BLaER1 (cell line): ENCODE measurements around the gene GALNT12.

Experiments
- H3K27ac ChIP-seq: shearing (Covaris generic); formaldehyde crosslinking; 2 replicates; pipeline ENCODE4 v1.8.1; 2022
- H3K27me3 ChIP-seq: shearing (Covaris generic); formaldehyde crosslinking; 2 replicates; pipeline ENCODE4 v1.8.1; 2022
- H3K36me3 ChIP-seq: shearing (Covaris generic); formaldehyde crosslinking; 2 replicates; pipeline ENCODE4 v1.8.1; 2022
- H3K4me1 ChIP-seq: shearing (Covaris generic); formaldehyde crosslinking; 2 replicates; pipeline ENCODE4 v1.8.1; 2022
- H3K4me2 ChIP-seq: shearing (Covaris generic); formaldehyde crosslinking; 2 replicates; pipeline ENCODE4 v1.8.1; 2022
- H3K4me3 ChIP-seq: shearing (Covaris generic); formaldehyde crosslinking; 2 replicates; pipeline ENCODE4 v1.8.1; 2022
- H3K9ac ChIP-seq: shearing (Covaris generic); formaldehyde crosslinking; 2 replicates; pipeline ENCODE4 v1.8.1; 2022
- H3K9me3 ChIP-seq: shearing (Covaris generic); formaldehyde crosslinking; 2 replicates; pipeline ENCODE4 v1.8.1; 2022
- H4K20me1 ChIP-seq: shearing (Covaris generic); formaldehyde crosslinking; 2 replicates; pipeline ENCODE4 v1.8.1; 2022
- Cebpa-rat ChIP-seq: shearing (Covaris generic); IDR thresholded peaks from 2 replicates; pipeline ENCODE4 v1.8.1; 2022

The GALNT12 gene

GRCh38 chr9:98829766-98830165 is 22.3 kb downstream of the GALNT12 start:
- H3K4me2 ChIP-seq = no peak overlapping the region
- H3K27me3 ChIP-seq = no peaks in the 10 kb centered on the region
- TF ChIP-seq Cebpa-rat = no peak
- no peaks in the 10 kb centered on the region for H4K20me1 ChIP-seq
- H3K36me3 ChIP-seq = peaks cover 15% of the 10 kb centered on the region; the same call in 1 of the 2 replicates
- H3K9me3 ChIP-seq = no peaks in the 10 kb centered on the region
- H3K4me3 ChIP-seq = no peak overlapping the region
- H3K27ac ChIP-seq = no peak overlapping the region
- no peak overlapping the region for H3K9ac ChIP-seq
- H3K4me1 ChIP-seq = peaks cover 10% of the 10 kb centered on the region

- no peaks in the 10 kb centered on the region for H3K27me3 ChIP-seq
- no peak overlapping the region for H3K4me2 ChIP-seq
- peaks cover 15% of the 10 kb centered on the region; the same call in 1 of the 2 replicates for H3K36me3 ChIP-seq
- H3K9ac ChIP-seq = no peak overlapping the region
- TF ChIP-seq Cebpa-rat = no peak
- no peaks in the 10 kb centered on the region for H3K9me3 ChIP-seq
- no peak overlapping the region for H3K4me3 ChIP-seq
- H3K4me1 ChIP-seq = peaks cover 10% of the 10 kb centered on the region
- no peak overlapping the region for H3K27ac ChIP-seq
- no peaks in the 10 kb centered on the region for H4K20me1 ChIP-seq
Measured at GRCh38 chr9:98830554-98830953, 23.1 kb downstream of the GALNT12 start.

- Histone ChIP-seq H3K36me3 (peaks cover 12% of the 10 kb centered on the region; the same call in 1 of the 2 replicates), H3K9me3 (no peaks in the 10 kb centered on the region), H4K20me1 (no peaks in the 10 kb centered on the region), H3K9ac (no peak overlapping the region), H3K27ac (no peak overlapping the region), H3K27me3 (no peaks in the 10 kb centered on the region), H3K4me3 (no peak overlapping the region), H3K4me1 (peaks cover 10% of the 10 kb centered on the region), H3K4me2 (no peak overlapping the region)
- no peak for TF ChIP-seq Cebpa-rat
Measured at GRCh38 chr9:98831696-98832095, 24.2 kb downstream of the GALNT12 start.

- Histone ChIP-seq H3K27ac (no peak overlapping the region), H3K9me3 (no peaks in the 10 kb centered on the region), H3K4me2 (no peak overlapping the region), H3K36me3 (peaks cover 5% of the 10 kb centered on the region; the same call in 1 of the 2 replicates), H4K20me1 (no peaks in the 10 kb centered on the region), H3K9ac (no peak overlapping the region), H3K4me1 (peaks cover 7% of the 10 kb centered on the region), H3K4me3 (no peak overlapping the region), H3K27me3 (no peaks in the 10 kb centered on the region)
- no peak for TF ChIP-seq Cebpa-rat
Measured at GRCh38 chr9:98832768-98833089, 25.3 kb downstream of the GALNT12 start.

- H3K36me3 ChIP-seq = peaks cover 5% of the 10 kb centered on the region; the same call in 1 of the 2 replicates
- no peaks in the 10 kb centered on the region for H4K20me1 ChIP-seq
- no peaks in the 10 kb centered on the region for H3K9me3 ChIP-seq
- H3K4me1 ChIP-seq = peaks cover under 1% of the 10 kb centered on the region; the same call in 1 of the 2 replicates
- no peaks in the 10 kb centered on the region for H3K27me3 ChIP-seq
- no peak overlapping the region for H3K4me2 ChIP-seq
- H3K4me3 ChIP-seq = no peak overlapping the region
- H3K27ac ChIP-seq = no peak overlapping the region
- H3K9ac ChIP-seq = no peak overlapping the region
- TF ChIP-seq Cebpa-rat = no peak
Measured at GRCh38 chr9:98833090-98833956, 25.9 kb downstream of the GALNT12 start.

- Histone ChIP-seq H4K20me1 (no peaks in the 10 kb centered on the region), H3K36me3 (peaks cover 5% of the 10 kb centered on the region; the same call in 1 of the 2 replicates), H3K27ac (no peak overlapping the region), H3K4me3 (no peak overlapping the region), H3K4me1 (no peaks in the 10 kb centered on the region), H3K9me3 (no peaks in the 10 kb centered on the region), H3K4me2 (no peak overlapping the region), H3K27me3 (no peaks in the 10 kb centered on the region), H3K9ac (no peak overlapping the region)
- no peak for TF ChIP-seq Cebpa-rat
Measured at GRCh38 chr9:98834386-98834785, 26.9 kb downstream of the GALNT12 start.

- Histone ChIP-seq H3K36me3 (peaks cover 5% of the 10 kb centered on the region; the same call in 1 of the 2 replicates), H3K4me1 (no peaks in the 10 kb centered on the region), H3K27ac (no peak overlapping the region), H4K20me1 (no peaks in the 10 kb centered on the region), H3K4me2 (no peak overlapping the region), H3K9ac (no peak overlapping the region), H3K4me3 (no peak overlapping the region), H3K9me3 (no peaks in the 10 kb centered on the region), H3K27me3 (no peaks in the 10 kb centered on the region)
- TF ChIP-seq Cebpa-rat = no peak
Measured at GRCh38 chr9:98836206-98836605, 28.7 kb downstream of the GALNT12 start.

- no peak overlapping the region for H3K27ac ChIP-seq
- H3K36me3 ChIP-seq = 0 out of 2 replicates have a peak, but pooled peaks cover 4% of the 10 kb centered on the region
- H4K20me1 ChIP-seq = no peaks in the 10 kb centered on the region
- H3K4me1 ChIP-seq = no peaks in the 10 kb centered on the region
- no peak for TF ChIP-seq Cebpa-rat
- no peaks in the 10 kb centered on the region for H3K9me3 ChIP-seq
- H3K9ac ChIP-seq = no peak overlapping the region
- H3K4me2 ChIP-seq = no peak overlapping the region
- H3K27me3 ChIP-seq = no peaks in the 10 kb centered on the region
- H3K4me3 ChIP-seq = no peak overlapping the region
Measured at GRCh38 chr9:98837516-98837915, 30.0 kb downstream of the GALNT12 start.

- Histone ChIP-seq H3K27me3 (no peaks in the 10 kb centered on the region), H3K4me1 (no peaks in the 10 kb centered on the region), H4K20me1 (no peaks in the 10 kb centered on the region), H3K4me2 (no peak overlapping the region), H3K4me3 (no peak overlapping the region), H3K9me3 (no peaks in the 10 kb centered on the region), H3K36me3 (0 out of 2 replicates have a peak, but pooled peaks cover 5% of the 10 kb centered on the region), H3K27ac (no peak overlapping the region), H3K9ac (no peak overlapping the region)
- no peak for TF ChIP-seq Cebpa-rat
Measured at GRCh38 chr9:98838155-98838867, 30.8 kb downstream of the GALNT12 start.
